ENCODE results near the gene NUDT7.

NUDT7 gene

GRCh38 chr16:77722309-77723107 lies at the start of gene NUDT7:
Gene NUDT7 (plus strand): TSS chr16:77722514. CDS start chr16:77722583, 69 bp downstream.
- DNase-seq, result peak; percentile 96 to 98

DNA sequence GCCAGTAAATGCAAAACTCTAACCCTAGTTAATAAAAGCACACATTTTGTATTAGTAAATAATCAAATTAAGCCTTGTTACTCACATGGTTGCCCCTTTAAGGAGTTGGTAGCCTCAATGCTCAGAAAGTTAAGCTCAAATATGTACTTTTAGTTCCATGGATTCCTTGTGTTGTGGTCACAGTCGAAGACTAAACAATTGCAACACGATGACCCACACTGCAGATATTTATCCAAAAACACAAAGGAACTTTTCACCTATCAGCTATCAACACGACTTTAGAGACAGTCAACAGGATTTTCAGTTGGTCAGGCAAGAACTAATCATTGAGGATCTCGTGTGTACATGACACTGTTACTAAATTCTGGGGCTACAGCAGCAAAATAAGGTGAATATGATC lies 47.4 kb upstream of the NUDT7 start:
- DNase-seq, result no peak

- peak; percentile 71 to 76 for DNase-seq
These were observed 46.6 kb upstream of the NUDT7 start for GRCh38 chr16:77675464-77676324.

DNA sequence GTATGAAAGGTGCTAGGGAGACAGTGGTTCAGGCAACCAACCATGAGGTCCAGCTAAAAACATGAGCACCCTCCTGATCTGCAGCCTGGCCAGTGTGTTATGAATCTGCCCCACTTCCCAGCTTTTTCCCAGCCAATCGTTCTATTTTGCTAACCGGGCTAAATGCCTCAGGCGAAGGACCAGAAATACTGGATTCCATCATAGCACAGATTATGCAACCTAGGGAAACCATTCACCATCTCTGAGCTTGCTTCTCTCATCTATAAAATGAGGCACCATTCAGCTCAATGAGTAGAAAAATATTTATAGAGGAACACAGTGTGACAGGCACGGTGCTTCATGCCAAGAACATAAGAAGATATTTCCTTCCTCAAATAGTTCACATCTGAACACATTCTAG lies 45.2 kb upstream of the NUDT7 start:
- no peak for DNase-seq

- DNase-seq, result no peak
These were observed 42.9 kb upstream of the NUDT7 start for GRCh38 chr16:77679391-77679790.

- no peak for DNase-seq
These were observed 42.4 kb upstream of the NUDT7 start for GRCh38 chr16:77679901-77680300.

DNA sequence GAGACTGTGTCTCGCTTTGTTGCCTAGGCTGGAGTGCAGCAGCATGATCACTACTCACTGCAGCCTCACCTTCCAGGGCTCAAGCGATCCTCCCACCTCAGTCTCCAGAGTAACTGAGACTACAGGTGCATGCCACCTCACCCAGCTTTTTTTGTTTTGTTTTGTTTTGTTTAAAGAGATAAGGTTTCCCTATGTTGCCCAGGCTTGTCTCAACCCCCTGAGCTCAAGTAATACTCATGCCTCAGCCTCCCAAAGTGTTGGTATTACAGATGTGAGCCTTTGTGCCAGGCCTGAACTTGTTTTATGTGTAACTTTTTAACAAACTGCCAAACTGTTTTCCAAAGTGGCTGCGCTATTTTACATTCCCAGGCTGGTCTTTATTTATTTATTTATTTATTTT lies 41.8 kb upstream of the NUDT7 start:
- no peak for DNase-seq

DNA sequence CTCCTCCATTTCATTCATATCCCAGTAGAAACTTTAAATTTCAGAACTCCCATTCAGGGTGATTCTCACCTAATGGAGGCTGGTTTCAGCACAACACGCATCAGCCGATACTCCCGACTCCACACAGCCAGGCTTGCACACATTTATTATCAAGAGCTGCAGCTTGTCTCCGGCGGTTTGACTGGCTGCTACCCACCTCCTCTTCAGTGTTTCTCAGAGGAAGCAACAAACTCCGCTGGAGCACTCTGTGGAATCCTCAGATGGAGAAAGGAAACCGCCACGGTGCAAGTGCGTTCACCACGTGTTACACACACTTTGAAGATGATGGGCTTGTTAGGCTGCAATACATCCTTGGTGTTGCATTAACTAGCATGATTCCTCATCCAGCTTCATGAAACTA lies 39.7 kb upstream of the NUDT7 start:
- no peak for DNase-seq

GRCh38 chr16:77683397-77684180 lies 38.7 kb upstream of the NUDT7 start:
- no peak for DNase-seq

GRCh38 chr16:77684181-77684526 lies 38.2 kb upstream of the NUDT7 start:
- DNase-seq, result no peak

GRCh38 chr16:77686385-77686784 lies 35.9 kb upstream of the NUDT7 start:
- DNase-seq, result no peak

GRCh38 chr16:77689971-77690370 lies 32.3 kb upstream of the NUDT7 start:
- DNase-seq, result no peak

GRCh38 chr16:77690416-77690815 lies 31.9 kb upstream of the NUDT7 start:
- no peak for DNase-seq

DNA sequence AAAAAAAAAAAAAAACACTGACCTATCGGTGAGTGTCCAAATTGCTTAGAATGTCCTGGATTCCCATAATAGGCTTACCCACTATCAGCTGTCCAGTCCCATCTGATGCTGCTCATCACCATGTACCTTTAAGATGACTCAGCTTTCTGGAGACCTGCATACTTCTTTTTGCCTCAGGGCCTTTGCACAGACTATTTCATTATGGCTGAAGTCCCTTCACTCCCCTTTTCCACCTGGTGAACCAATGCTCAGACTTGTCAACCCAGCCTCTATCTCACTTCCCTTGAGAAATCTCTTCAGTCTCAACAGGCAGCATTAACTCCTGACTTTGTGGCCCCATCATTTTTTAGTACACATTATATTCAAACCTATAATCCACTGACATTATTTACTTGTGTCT lies 29.7 kb upstream of the NUDT7 start:
- no peak for DNase-seq

- DNase-seq, result no peak
These were observed 26.2 kb upstream of the NUDT7 start for GRCh38 chr16:77696149-77696548.

DNA sequence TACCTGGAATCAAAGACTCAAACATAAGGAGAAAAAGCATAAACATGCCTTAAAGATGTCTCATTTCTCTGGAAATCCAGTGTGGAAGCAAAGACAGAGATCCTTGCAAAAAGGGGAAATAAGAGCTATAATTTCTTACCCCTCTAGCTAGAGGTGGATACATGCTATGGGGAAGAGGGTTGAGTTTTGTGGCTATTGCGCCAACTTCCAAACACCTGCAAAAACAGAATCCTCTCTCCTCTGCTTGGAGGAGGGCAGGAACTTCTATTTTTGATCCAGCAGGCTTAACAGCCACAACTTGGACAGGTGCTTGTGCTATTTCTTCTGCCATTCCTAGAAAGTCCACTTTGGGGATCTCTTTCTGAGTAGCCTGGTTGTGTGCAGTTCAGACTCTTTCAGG lies 21.5 kb upstream of the NUDT7 start:
- DNase-seq, result no peak

DNA sequence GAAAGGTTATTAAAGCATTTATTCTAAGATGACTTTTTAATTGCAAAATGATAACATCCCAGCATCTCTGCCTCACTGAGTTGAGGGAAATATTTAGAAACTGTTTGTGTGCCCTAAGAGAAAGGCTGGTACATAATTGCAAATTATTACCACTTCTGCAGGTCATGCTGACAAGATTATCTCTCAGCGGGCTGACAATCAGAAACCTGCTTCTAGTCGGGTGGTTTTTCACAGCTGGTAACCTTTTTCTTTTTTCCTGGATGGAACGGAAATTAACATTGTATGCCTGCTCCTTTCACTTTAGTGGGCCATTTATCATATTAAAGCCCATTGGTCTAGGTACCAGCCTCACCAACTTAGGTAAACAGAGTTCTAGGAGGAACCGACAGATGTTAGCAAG lies 17.0 kb upstream of the NUDT7 start:
- no peak for DNase-seq

DNA sequence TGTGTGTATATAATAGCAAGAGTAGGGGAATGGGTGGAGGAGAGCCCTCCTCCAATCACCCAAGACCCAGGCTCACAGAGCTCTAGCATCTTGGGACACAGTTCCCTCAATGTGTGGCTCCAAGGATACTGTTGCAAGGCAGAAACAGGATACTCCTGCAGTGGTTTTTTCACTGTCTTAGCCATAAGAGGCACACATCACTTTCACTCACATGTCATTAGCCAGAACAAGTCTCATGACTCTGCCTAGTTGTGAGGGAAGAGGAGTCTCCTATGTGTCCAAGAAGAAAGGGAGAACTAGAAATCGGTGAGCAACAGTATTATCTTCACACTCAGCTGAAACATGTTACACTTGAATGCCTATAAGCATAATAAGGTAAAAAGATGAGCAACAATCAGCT lies 11.1 kb upstream of the NUDT7 start:
- no peak for DNase-seq

DNA sequence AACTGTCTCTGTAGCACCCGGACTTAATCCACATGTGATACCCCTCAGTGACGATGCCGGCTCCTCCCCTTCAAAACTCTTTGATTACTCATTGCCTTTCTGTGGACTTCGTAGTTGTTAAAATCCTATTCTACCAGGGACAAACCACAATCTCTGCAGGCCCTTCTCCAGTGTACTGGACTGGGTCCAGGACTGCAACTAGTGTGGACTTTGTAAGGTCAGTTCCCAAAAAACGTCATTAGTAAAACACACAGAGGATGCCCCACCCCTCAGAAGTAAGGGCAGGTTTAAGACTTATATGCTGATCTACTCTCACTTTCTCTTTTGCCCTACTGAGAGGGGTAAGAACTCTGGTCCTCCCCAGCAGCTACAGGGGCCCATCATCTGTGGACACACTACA lies 10.5 kb upstream of the NUDT7 start:
- no peak for DNase-seq

GRCh38 chr16:77715145-77715544 lies 7.2 kb upstream of the NUDT7 start:
- no peak for DNase-seq

DNA sequence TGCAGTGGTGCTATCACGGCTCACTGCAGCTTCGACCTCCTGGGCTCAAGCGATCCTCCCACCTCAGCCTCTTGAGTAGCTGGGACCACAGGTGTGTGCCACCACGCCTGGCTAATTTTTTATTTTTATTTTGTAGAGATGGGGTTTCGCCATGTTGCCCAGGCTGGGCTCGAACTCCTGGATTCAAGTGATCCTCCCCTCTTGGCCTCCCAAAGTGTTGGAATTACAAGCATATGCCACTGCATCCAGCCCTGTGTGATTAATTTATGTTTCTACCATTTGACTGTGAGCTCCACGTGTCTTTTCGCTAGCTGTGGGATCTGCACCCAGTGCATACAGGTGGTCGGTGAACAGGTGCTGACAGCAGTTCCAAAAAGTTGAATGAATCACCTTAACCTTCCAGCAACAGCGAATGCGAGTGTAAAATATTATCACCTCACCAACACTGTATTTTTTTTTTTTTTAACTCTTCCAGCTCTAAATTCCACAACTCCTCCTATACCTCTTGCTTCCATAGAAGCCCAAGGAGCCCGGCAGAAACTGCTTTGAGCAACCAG lies 484 bp upstream of the NUDT7 start:
- DNase-seq, result peak in 1 of 2 experiments; percentile 27

- DNase-seq, result no peak
These were observed 797 bp downstream of the NUDT7 start for GRCh38 chr16:77723108-77723514.

DNA sequence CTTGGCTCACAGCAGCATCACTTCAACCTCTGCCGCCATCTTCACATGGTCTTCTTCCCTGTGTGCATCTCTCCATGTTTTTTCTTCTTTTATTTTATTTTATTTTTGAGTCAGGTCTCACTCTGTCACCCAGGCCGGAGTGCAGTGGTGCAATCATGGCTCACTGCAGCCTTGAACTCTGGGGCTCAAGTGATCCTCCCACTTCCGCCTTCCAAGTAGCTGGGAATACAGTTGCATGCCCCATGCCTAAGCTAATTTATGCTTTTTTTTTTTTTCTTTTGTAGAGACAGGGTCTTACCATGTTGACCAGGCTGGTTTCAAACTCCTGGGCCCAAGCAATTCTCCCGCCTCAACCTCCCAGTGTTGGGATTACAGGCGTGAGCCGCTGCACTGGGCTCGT lies 1.9 kb downstream of the NUDT7 start:
- no peak for DNase-seq
